SK-N-SH treated with all-trans-retinoic acid at 6 μM for 48 hours (cell line): ENCODE data around the gene SFMBT2.

Experiments used
- ATAC-seq: fragments of 200-7000 bp; cut with Tn5 transposase; 3 replicates; pipeline ENCODE4 v1.9.1; 2020; ENCODE audit warnings: mild to moderate bottlenecking, moderate library complexity
- ARNTL ChIP-seq: fragments of 450-650 bp; formaldehyde crosslinking; IDR thresholded peaks from 2 replicates; pipeline ENCODE4 v1.5.0; 2020; ENCODE audit warnings: low read depth, mild to moderate bottlenecking, moderate library complexity, borderline replicate concordance
- BACH2 ChIP-seq: fragments of 250-450 bp; sonication (Bioruptor Pico); IDR thresholded peaks from 2 replicates; pipeline ENCODE4 v1.9.0; 2021; ENCODE audit warnings: mild to moderate bottlenecking, borderline replicate concordance
- CSDC2 ChIP-seq: fragments of 250-450 bp; sonication (Bioruptor Pico); IDR thresholded peaks from 2 replicates; pipeline ENCODE4 v1.5.0; 2020; ENCODE audit warnings: mild to moderate bottlenecking, moderate library complexity
- ESRRG ChIP-seq: fragments of 250-450 bp; sonication (Bioruptor Pico); IDR thresholded peaks from 2 replicates; pipeline ENCODE4 v1.6.1; 2021; ENCODE audit warnings: mild to moderate bottlenecking
- GLIS3 ChIP-seq: fragments of 250-450 bp; sonication (Bioruptor Pico); IDR thresholded peaks from 2 replicates; pipeline ENCODE4 v1.5.0; 2020; ENCODE audit warnings: mild to moderate bottlenecking, moderate library complexity
- ISL1 ChIP-seq: fragments of 250-450 bp; sonication (Bioruptor Pico); IDR thresholded peaks from 2 replicates; pipeline ENCODE4 v2.1.2; 2022; ENCODE audit warnings: mild to moderate bottlenecking, moderate library complexity
- OSR1 ChIP-seq: fragments of 250-450 bp; sonication (Bioruptor Pico); IDR thresholded peaks from 2 replicates; pipeline ENCODE4 v1.8.0; 2022; ENCODE audit warnings: moderate library complexity, mild to moderate bottlenecking, inconsistent platforms
- PPARA ChIP-seq: fragments of 250-450 bp; sonication (Bioruptor Pico); IDR thresholded peaks from 2 replicates; pipeline ENCODE4 v1.5.0; 2020; ENCODE audit warnings: mild to moderate bottlenecking, borderline replicate concordance
- RARB ChIP-seq: fragments of 250-450 bp; sonication (Bioruptor Pico); IDR thresholded peaks from 2 replicates; pipeline ENCODE4 v1.8.0; 2021; ENCODE audit warnings: mild to moderate bottlenecking, moderate library complexity
- SNAI2 ChIP-seq: fragments of 250-450 bp; sonication (Bioruptor Pico); IDR thresholded peaks from 2 replicates; pipeline ENCODE4 v1.5.0; 2020; ENCODE audit warnings: mild to moderate bottlenecking, moderate library complexity
- TCF4 ChIP-seq: fragments of 250-450 bp; sonication (Bioruptor Pico); IDR thresholded peaks from 2 replicates; pipeline ENCODE4 v1.8.0; 2021; ENCODE audit warnings: mild to moderate bottlenecking, moderate library complexity, borderline replicate concordance
- TOX ChIP-seq: fragments of 250-450 bp; sonication (Bioruptor Pico); IDR thresholded peaks from 2 replicates; pipeline ENCODE4 v1.8.0; 2021; ENCODE audit warnings: mild to moderate bottlenecking, moderate library complexity, borderline replicate concordance
- ZC3H10 ChIP-seq: fragments of 250-450 bp; sonication (Bioruptor Pico); IDR thresholded peaks from 2 replicates; pipeline ENCODE4 v1.5.1; 2021; ENCODE audit warnings: mild to moderate bottlenecking, moderate library complexity
- ZFP3 ChIP-seq: fragments of 250-450 bp; sonication (Bioruptor Pico); IDR thresholded peaks from 2 replicates; pipeline ENCODE4 v1.5.0; 2020; ENCODE audit warnings: mild to moderate bottlenecking, moderate library complexity
- ZFP30 ChIP-seq: fragments of 450-650 bp; formaldehyde crosslinking; IDR thresholded peaks from 2 replicates; pipeline ENCODE4 v1.5.0; 2022; ENCODE audit warnings: mild to moderate bottlenecking, moderate library complexity
- ZNF565 ChIP-seq: fragments of 450-650 bp; formaldehyde crosslinking; conservative IDR thresholded peaks from 2 replicates; pipeline ENCODE4 v1.5.0; 2020; ENCODE audit warnings: low read depth, mild to moderate bottlenecking, moderate library complexity
- ZNF70 ChIP-seq: fragments of 450-650 bp; formaldehyde crosslinking; IDR thresholded peaks from 2 replicates; pipeline ENCODE4 v1.5.0; 2020; ENCODE audit warnings: mild to moderate bottlenecking, moderate library complexity
- ZNF8 ChIP-seq: fragments of 450-650 bp; formaldehyde crosslinking; IDR thresholded peaks from 2 replicates; pipeline ENCODE4 v1.5.0; 2020; ENCODE audit warnings: mild to moderate bottlenecking, moderate library complexity
- TF ChIP-seq, protein P1 (sequence below): fragments of 250-450 bp; sonication (Bioruptor Pico); IDR thresholded peaks from 2 replicates; pipeline ENCODE4 v1.5.0; 2020; ENCODE audit warnings: mild to moderate bottlenecking, moderate library complexity
- TF ChIP-seq, protein P2 (sequence below): fragments of 250-450 bp; sonication (Bioruptor Pico); IDR thresholded peaks from 2 replicates; pipeline ENCODE4 v1.5.1; 2021; ENCODE audit warnings: mild to moderate bottlenecking, moderate library complexity
- TF ChIP-seq, protein P3 (sequence below): fragments of 250-450 bp; sonication (Bioruptor Pico); IDR thresholded peaks from 2 replicates; pipeline ENCODE4 v1.5.1; 2020; ENCODE audit warnings: low read depth, mild to moderate bottlenecking, moderate library complexity
- TF ChIP-seq, protein P4 (sequence below): fragments of 250-450 bp; sonication (Bioruptor Pico); IDR thresholded peaks from 2 replicates; pipeline ENCODE4 v1.8.0; 2021; ENCODE audit warnings: low read depth, mild to moderate bottlenecking, moderate library complexity, borderline replicate concordance

SFMBT2 gene

DNA sequence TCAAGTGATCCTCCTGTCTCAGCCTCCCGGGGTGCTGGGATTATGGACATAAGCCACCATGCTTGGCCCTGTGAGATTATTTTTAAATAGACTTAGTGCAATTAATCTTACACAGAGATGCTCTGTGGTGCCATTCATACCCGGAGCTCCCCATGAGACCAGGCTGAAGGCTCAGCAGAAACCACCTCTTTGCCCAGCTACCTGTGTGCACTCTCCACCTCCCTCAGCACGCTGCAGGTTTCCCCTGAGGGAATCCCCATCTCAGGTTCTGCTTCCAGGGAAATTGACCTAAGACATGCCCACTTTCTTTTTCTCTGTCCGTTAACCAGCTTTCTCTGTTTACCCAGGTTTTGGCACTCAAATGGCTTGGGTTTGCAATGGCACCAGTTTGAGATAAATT lies 260.5 kb downstream of the SFMBT2 start:
- TF ChIP-seq ARNTL, result no peak
- no peak for TF ChIP-seq ZFP30 (CRISPR knock-in tag)
- no peak for TF ChIP-seq SNAI2 (CRISPR knock-in tag)
- TF ChIP-seq PPARA (CRISPR knock-in tag), result no peak
- TF ChIP-seq, protein P1, sequence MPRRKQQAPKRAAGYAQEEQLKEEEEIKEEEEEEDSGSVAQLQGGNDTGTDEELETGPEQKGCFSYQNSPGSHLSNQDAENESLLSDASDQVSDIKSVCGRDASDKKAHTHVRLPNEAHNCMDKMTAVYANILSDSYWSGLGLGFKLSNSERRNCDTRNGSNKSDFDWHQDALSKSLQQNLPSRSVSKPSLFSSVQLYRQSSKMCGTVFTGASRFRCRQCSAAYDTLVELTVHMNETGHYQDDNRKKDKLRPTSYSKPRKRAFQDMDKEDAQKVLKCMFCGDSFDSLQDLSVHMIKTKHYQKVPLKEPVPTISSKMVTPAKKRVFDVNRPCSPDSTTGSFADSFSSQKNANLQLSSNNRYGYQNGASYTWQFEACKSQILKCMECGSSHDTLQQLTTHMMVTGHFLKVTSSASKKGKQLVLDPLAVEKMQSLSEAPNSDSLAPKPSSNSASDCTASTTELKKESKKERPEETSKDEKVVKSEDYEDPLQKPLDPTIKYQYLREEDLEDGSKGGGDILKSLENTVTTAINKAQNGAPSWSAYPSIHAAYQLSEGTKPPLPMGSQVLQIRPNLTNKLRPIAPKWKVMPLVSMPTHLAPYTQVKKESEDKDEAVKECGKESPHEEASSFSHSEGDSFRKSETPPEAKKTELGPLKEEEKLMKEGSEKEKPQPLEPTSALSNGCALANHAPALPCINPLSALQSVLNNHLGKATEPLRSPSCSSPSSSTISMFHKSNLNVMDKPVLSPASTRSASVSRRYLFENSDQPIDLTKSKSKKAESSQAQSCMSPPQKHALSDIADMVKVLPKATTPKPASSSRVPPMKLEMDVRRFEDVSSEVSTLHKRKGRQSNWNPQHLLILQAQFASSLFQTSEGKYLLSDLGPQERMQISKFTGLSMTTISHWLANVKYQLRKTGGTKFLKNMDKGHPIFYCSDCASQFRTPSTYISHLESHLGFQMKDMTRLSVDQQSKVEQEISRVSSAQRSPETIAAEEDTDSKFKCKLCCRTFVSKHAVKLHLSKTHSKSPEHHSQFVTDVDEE (CRISPR knock-in tag), result no peak
- no peak for TF ChIP-seq BACH2 (CRISPR knock-in tag)
- no peak for TF ChIP-seq ZNF8 (CRISPR knock-in tag)
- TF ChIP-seq CSDC2 (CRISPR knock-in tag), result no peak
- TF ChIP-seq, protein P2, sequence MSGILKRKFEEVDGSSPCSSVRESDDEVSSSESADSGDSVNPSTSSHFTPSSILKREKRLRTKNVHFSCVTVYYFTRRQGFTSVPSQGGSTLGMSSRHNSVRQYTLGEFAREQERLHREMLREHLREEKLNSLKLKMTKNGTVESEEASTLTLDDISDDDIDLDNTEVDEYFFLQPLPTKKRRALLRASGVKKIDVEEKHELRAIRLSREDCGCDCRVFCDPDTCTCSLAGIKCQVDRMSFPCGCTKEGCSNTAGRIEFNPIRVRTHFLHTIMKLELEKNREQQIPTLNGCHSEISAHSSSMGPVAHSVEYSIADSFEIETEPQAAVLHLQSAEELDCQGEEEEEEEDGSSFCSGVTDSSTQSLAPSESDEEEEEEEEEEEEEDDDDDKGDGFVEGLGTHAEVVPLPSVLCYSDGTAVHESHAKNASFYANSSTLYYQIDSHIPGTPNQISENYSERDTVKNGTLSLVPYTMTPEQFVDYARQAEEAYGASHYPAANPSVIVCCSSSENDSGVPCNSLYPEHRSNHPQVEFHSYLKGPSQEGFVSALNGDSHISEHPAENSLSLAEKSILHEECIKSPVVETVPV (CRISPR knock-in tag), result no peak
- TF ChIP-seq TOX (CRISPR knock-in tag), result no peak
- no peak for TF ChIP-seq ZFP3 (CRISPR knock-in tag)
- no peak for TF ChIP-seq OSR1 (CRISPR knock-in tag)
- TF ChIP-seq GLIS3, result no peak
- no peak for TF ChIP-seq ZNF565 (CRISPR knock-in tag)
- TF ChIP-seq ZNF70, result no peak
- TF ChIP-seq, protein P3, sequence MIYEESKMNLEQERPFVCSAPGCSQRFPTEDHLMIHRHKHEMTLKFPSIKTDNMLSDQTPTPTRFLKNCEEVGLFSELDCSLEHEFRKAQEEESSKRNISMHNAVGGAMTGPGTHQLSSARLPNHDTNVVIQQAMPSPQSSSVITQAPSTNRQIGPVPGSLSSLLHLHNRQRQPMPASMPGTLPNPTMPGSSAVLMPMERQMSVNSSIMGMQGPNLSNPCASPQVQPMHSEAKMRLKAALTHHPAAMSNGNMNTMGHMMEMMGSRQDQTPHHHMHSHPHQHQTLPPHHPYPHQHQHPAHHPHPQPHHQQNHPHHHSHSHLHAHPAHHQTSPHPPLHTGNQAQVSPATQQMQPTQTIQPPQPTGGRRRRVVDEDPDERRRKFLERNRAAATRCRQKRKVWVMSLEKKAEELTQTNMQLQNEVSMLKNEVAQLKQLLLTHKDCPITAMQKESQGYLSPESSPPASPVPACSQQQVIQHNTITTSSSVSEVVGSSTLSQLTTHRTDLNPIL, result no peak
- no peak for ATAC-seq

DNA sequence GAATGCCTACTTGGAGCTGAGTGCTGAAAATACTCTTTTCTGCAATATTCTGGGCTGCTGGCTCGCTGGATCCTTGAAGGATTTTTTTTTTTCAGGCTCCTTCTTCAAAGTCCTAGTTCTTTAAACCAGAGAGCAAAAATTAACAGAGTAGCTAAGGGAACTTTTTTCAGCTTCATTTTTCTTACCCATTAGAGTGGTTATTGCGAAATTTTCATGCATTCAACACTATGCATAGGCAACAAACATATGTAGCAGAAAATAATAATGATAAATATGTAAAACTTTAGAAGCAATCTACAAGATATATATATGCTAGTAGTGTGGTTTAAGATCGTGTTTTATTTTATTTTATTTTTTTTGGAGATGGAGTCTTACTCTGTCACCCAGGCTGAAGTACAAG lies 264.6 kb downstream of the SFMBT2 start:
- ATAC-seq, result no peak
- TF ChIP-seq ZC3H10 (CRISPR knock-in tag) (no peak), PPARA (CRISPR knock-in tag) (no peak), OSR1 (CRISPR knock-in tag) (no peak), ZNF70 (no peak), ISL1 (CRISPR knock-in tag) (no peak), ZNF565 (CRISPR knock-in tag) (no peak)

DNA sequence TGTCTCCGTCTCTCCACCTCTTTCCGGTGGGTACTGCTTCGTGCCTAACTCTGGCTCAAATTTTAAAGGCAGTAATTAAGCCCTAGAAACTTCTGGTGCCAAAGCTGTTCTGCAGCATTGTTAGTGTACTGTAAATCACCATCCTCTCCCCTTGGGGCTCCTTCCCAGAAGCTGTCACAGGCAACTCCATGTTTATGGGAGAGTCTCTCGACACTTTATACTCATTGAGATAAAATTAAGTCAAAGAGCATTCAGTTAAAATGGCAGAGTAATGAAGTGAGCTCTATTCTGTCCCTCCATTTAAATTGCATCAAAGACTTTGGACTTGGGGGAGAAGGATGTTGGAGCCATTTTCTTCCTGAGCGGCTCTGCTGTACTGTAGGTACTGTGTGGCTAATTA lies 274.8 kb downstream of the SFMBT2 start:
- TF ChIP-seq SNAI2 (CRISPR knock-in tag) (no peak), TOX (CRISPR knock-in tag) (no peak), OSR1 (CRISPR knock-in tag) (no peak)
- ATAC-seq, result no peak

DNA sequence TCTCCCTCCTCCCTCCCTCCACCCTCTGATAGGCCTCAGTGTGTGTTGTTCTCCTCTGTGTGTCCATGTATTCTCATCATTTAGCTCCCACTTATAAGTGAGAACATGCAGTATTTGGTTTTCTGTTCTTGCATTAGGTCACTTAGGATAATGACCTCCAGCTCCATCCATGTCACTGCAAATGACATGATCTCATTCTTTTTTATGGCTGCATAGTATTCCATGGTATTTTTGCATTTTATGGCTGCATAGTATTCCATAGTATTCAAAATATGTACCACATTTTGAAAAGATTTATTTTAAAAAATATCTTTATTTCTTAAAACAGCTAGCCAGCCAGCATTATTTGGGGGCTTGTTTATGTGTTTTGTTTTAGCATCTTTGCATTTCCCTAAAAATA lies 275.6 kb downstream of the SFMBT2 start:
- no peak for ATAC-seq
- TF ChIP-seq, protein P2 (CRISPR knock-in tag), result no peak
- TF ChIP-seq RARB (CRISPR knock-in tag) (no peak), BACH2 (CRISPR knock-in tag) (no peak), ZFP3 (CRISPR knock-in tag) (no peak), ISL1 (CRISPR knock-in tag) (no peak), ZNF8 (CRISPR knock-in tag) (no peak), TOX (CRISPR knock-in tag) (no peak), SNAI2 (CRISPR knock-in tag) (no peak), PPARA (CRISPR knock-in tag) (no peak), ZC3H10 (CRISPR knock-in tag) (no peak), GLIS3 (no peak), ZNF565 (CRISPR knock-in tag) (no peak), ZNF70 (no peak), TCF4 (CRISPR knock-in tag) (no peak), ESRRG (CRISPR knock-in tag) (no peak), CSDC2 (CRISPR knock-in tag) (no peak)
- TF ChIP-seq, protein P3, result no peak
- TF ChIP-seq, protein P4, sequence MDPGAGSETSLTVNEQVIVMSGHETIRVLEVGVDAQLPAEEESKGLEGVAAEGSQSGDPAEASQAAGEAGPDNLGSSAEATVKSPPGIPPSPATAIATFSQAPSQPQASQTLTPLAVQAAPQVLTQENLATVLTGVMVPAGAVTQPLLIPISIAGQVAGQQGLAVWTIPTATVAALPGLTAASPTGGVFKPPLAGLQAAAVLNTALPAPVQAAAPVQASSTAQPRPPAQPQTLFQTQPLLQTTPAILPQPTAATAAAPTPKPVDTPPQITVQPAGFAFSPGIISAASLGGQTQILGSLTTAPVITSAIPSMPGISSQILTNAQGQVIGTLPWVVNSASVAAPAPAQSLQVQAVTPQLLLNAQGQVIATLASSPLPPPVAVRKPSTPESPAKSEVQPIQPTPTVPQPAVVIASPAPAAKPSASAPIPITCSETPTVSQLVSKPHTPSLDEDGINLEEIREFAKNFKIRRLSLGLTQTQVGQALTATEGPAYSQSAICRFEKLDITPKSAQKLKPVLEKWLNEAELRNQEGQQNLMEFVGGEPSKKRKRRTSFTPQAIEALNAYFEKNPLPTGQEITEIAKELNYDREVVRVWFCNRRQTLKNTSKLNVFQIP, result no peak
- TF ChIP-seq, protein P1 (CRISPR knock-in tag), result no peak
